GM23338 (cell line): Measurements from ENCODE around the gene PLA2G10. TPM values are rescaled to one million over a fixed set of nuclear protein-coding genes. Genes with fewer than 3 reads are reported as not detected.

Source experiments
- CREB1 ChIP-seq: fragments of 250-450 bp; sonication (Bioruptor Pico); IDR thresholded peaks from 2 replicates; pipeline ENCODE4 v1.5.0; 2020; ENCODE audit warnings: low read depth, mild to moderate bottlenecking, moderate library complexity
- CTCF ChIP-seq, 2 experiments: fragments of 200-600 bp in 1 of 2; sonication (generic) in 1 of 2; conservative IDR thresholded peaks; 2 replicates each; pipeline versions ENCODE4 v1.5.1 to v1.6.1; 2016 to 2017; ENCODE audit warnings: antibody characterized with exemption in 2 of 2, low read depth in 2 of 2, mild to moderate bottlenecking in 2 of 2, moderate library complexity in 1 of 2
- ETS1 ChIP-seq: IDR thresholded peaks from 2 replicates; pipeline ENCODE4 v1.6.1; 2016; ENCODE audit warnings: antibody characterized with exemption
- EZH2phosphoT487 ChIP-seq: fragments of 200-600 bp; sonication (generic); IDR thresholded peaks from one replicate; pipeline ENCODE4 v1.8.1; 2018; ENCODE audit warnings: antibody characterized with exemption; ENCODE audit not compliant: unreplicated experiment
- JUNB ChIP-seq: IDR thresholded peaks from one replicate; pipeline ENCODE4 v1.6.1; 2016; ENCODE audit warnings: antibody characterized with exemption; ENCODE audit not compliant: unreplicated experiment
- NANOG ChIP-seq: IDR thresholded peaks from 2 replicates; pipeline ENCODE4 v1.6.1; 2016; ENCODE audit warnings: antibody characterized with exemption, borderline replicate concordance
- POLR2AphosphoS5 ChIP-seq: IDR thresholded peaks from 2 replicates; pipeline ENCODE4 v1.6.1; 2016; ENCODE audit warnings: antibody characterized with exemption, low read depth
- STAT1 ChIP-seq: IDR thresholded peaks from one replicate; pipeline ENCODE4 v1.6.1; 2016; ENCODE audit warnings: antibody characterized with exemption; ENCODE audit not compliant: unreplicated experiment
- ZNF114 ChIP-seq: fragments of 250-450 bp; sonication (Bioruptor Pico); IDR thresholded peaks from 2 replicates; pipeline ENCODE4 v1.5.0; 2020; ENCODE audit warnings: mild to moderate bottlenecking, moderate library complexity
- ZNF331 ChIP-seq: fragments of 250-450 bp; sonication (Bioruptor Pico); IDR thresholded peaks from 2 replicates; pipeline ENCODE4 v1.5.0; 2020; ENCODE audit warnings: low read depth, mild to moderate bottlenecking, moderate library complexity
- polyA plus RNA-seq: library from polyadenylated mRNA; unstranded; fragments of >200 nt; fragmentation: Nextera tagmentation; extraction: Ambion mirVana; gene quantifications from 2 replicates; pipeline ENCODE4 v1.2.1, GENCODE V29; 2016
- total RNA-seq: library from RNA; depleted of rRNA; stranded (reverse); fragments of >200 nt; shearing (Covaris generic); gene quantifications from 2 replicates; pipeline ENCODE4 v1.2.3, GENCODE V29; 2014
- TF ChIP-seq, protein P1 (sequence below): fragments of 250-450 bp; sonication (Bioruptor Pico); IDR thresholded peaks from 2 replicates; pipeline ENCODE4 v1.5.0; 2020; ENCODE audit warnings: mild to moderate bottlenecking, moderate library complexity

Gene PLA2G10
- total and polyA plus RNA-seq, 2 experiments from 2014 or later, result 0.94 to 1.2 TPM

DNA sequence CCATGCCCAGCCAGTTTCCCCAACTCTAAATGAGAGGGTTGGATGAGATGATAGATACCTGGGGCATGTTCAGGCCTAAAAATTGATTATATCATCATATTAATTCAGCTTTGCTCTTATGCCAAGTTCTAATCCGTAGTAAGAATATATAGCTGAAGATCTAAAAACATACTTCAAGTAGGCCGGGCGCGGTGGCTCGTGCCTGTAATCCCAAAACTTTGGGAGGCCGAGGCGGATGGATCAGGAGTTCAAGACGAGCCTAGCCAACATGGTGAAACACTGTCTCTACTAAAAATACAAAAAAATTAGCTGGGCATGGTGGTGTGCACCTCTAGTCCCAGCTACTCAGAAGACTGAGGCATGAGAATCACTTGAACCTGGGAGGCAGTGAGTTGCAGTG lies 12.0 kb downstream of the PLA2G10 start (continued):
- TF ChIP-seq, protein P1, sequence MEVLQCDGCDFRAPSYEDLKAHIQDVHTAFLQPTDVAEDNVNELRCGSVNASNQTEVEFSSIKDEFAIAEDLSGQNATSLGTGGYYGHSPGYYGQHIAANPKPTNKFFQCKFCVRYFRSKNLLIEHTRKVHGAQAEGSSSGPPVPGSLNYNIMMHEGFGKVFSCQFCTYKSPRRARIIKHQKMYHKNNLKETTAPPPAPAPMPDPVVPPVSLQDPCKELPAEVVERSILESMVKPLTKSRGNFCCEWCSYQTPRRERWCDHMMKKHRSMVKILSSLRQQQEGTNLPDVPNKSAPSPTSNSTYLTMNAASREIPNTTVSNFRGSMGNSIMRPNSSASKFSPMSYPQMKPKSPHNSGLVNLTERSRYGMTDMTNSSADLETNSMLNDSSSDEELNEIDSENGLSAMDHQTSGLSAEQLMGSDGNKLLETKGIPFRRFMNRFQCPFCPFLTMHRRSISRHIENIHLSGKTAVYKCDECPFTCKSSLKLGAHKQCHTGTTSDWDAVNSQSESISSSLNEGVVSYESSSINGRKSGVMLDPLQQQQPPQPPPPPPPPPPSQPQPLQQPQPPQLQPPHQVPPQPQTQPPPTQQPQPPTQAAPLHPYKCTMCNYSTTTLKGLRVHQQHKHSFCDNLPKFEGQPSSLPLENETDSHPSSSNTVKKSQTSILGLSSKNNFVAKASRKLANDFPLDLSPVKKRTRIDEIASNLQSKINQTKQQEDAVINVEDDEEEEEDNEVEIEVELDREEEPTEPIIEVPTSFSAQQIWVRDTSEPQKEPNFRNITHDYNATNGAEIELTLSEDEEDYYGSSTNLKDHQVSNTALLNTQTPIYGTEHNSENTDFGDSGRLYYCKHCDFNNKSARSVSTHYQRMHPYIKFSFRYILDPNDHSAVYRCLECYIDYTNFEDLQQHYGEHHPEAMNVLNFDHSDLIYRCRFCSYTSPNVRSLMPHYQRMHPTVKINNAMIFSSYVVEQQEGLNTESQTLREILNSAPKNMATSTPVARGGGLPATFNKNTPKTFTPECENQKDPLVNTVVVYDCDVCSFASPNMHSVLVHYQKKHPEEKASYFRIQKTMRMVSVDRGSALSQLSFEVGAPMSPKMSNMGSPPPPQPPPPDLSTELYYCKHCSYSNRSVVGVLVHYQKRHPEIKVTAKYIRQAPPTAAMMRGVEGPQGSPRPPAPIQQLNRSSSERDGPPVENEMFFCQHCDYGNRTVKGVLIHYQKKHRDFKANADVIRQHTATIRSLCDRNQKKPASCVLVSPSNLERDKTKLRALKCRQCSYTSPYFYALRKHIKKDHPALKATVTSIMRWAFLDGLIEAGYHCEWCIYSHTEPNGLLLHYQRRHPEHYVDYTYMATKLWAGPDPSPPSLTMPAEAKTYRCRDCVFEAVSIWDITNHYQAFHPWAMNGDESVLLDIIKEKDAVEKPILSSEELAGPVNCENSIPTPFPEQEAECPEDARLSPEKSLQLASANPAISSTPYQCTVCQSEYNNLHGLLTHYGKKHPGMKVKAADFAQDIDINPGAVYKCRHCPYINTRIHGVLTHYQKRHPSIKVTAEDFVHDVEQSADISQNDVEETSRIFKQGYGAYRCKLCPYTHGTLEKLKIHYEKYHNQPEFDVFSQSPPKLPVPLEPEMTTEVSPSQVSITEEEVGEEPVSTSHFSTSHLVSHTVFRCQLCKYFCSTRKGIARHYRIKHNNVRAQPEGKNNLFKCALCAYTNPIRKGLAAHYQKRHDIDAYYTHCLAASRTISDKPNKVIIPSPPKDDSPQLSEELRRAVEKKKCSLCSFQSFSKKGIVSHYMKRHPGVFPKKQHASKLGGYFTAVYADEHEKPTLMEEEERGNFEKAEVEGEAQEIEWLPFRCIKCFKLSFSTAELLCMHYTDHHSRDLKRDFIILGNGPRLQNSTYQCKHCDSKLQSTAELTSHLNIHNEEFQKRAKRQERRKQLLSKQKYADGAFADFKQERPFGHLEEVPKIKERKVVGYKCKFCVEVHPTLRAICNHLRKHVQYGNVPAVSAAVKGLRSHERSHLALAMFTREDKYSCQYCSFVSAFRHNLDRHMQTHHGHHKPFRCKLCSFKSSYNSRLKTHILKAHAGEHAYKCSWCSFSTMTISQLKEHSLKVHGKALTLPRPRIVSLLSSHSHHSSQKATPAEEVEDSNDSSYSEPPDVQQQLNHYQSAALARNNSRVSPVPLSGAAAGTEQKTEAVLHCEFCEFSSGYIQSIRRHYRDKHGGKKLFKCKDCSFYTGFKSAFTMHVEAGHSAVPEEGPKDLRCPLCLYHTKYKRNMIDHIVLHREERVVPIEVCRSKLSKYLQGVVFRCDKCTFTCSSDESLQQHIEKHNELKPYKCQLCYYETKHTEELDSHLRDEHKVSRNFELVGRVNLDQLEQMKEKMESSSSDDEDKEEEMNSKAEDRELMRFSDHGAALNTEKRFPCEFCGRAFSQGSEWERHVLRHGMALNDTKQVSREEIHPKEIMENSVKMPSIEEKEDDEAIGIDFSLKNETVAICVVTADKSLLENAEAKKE (CRISPR knock-in tag), result no peak
- no peak for TF ChIP-seq POLR2AphosphoS5
- no peak for TF ChIP-seq ZNF114 (CRISPR knock-in tag)
- TF ChIP-seq JUNB, result no peak
- TF ChIP-seq ETS1, result no peak
- TF ChIP-seq EZH2phosphoT487, result no peak
- TF ChIP-seq ZNF331 (CRISPR knock-in tag), result no peak
- TF ChIP-seq STAT1, result no peak
- no peak for TF ChIP-seq NANOG
- no peak for TF ChIP-seq CREB1 (CRISPR knock-in tag)
- TF ChIP-seq CTCF (conservative IDR thresholded peaks at IDR 0.05; ENCODE audit: low read depth in 2 of 2), result no peak
